GM10248 (cell line): ENCODE measurements around the gene ITGA11.

Source experiments
- CTCF ChIA-PET: fragments of 300-600 bp; sonication (Branson Sonifier 250); formaldehyde crosslinking; extraction: SDS; loops from one replicate; lab custom pipeline; 2021; ENCODE audit warnings: antibody characterized with exemption; lab: Yijun Ruan, JAX
- POLR2A ChIA-PET: fragments of 350-650 bp; sonication (Branson Sonifier 250); formaldehyde crosslinking; extraction: SDS; loops from one replicate; lab custom pipeline; 2020; ENCODE audit warnings: antibody characterized with exemption; lab: Yijun Ruan, JAX
- DNase-seq: peaks from one replicate; pipeline ENCODE4 v3.0.0; 2012; ENCODE audit errors: extremely low spot score
- CTCF ChIP-seq: IDR thresholded peaks from 2 replicates; pipeline ENCODE4 v1.5.1; 2012; ENCODE audit warnings: mild to moderate bottlenecking, low read depth; ENCODE audit errors: extremely low read depth, missing control alignments, control extremely low read depth

ITGA11 gene

GRCh38 chr15:68411735-68412134, 20.2 kb downstream of the ITGA11 start:
- CTCF ChIA-PET: interaction anchor here (1.9 to 2.1 kb wide), 2 partner anchors 16 to 139 kb away, joined by 5 read pairs; no protein-coding TSS in a partner anchor
- no peak for DNase-seq
- POLR2A ChIA-PET: no interaction called here
- TF ChIP-seq CTCF: no peak

- TF ChIP-seq CTCF: no peak
- no peak for DNase-seq
- CTCF ChIA-PET: interaction anchor here (1.9 to 2.1 kb wide), 2 partner anchors 16 to 139 kb away, joined by 5 read pairs; no protein-coding TSS in a partner anchor
- POLR2A ChIA-PET: no interaction called here
These were observed 20.7 kb downstream of the ITGA11 start for GRCh38 chr15:68411343-68411675.

- TF ChIP-seq CTCF: no peak
- ChIA-PET CTCF (interaction anchor here (1.1 kb wide), 1 partner anchor 12 kb away, joined by 3 read pairs; no protein-coding TSS in a partner anchor), POLR2A (no interaction called here)
- DNase-seq: no peak
These were observed 21.3 kb downstream of the ITGA11 start for GRCh38 chr15:68410466-68411342.

GRCh38 chr15:68409736-68410370, 22.1 kb downstream of the ITGA11 start:
- no peak for TF ChIP-seq CTCF
- POLR2A ChIA-PET: no interaction called here
- no peak for DNase-seq
- CTCF ChIA-PET: interaction anchor here (1.1 kb wide), 1 partner anchor 13 kb away, joined by 3 read pairs; no protein-coding TSS in a partner anchor

GRCh38 chr15:68408971-68409370, 23.0 kb downstream of the ITGA11 start:
- ChIA-PET CTCF (no interaction called here), POLR2A (no interaction called here)
- no peak for DNase-seq
- TF ChIP-seq CTCF: no peak
